Ureter (tissue), 1 donor: ENCODE results near the gene DNAJB11. TPM values are rescaled to one million over a fixed set of nuclear protein-coding genes. Genes with fewer than 3 reads are reported as not detected.

Experiments
- DNase-seq: peaks from one replicate; pipeline ENCODE4 v3.0.0-alpha.2; 2020; ENCODE audit warnings: low spot score
- total RNA-seq: library from RNA; stranded (reverse); gene quantifications from one replicate; pipeline ENCODE4 v1.2.4, GENCODE V29; 2023
- donor health status: DM: yes; HTN: yes; CAD: no.

Gene DNAJB11
- total RNA-seq, 1 donor from 2014 or later: 30.0 TPM

DNA sequence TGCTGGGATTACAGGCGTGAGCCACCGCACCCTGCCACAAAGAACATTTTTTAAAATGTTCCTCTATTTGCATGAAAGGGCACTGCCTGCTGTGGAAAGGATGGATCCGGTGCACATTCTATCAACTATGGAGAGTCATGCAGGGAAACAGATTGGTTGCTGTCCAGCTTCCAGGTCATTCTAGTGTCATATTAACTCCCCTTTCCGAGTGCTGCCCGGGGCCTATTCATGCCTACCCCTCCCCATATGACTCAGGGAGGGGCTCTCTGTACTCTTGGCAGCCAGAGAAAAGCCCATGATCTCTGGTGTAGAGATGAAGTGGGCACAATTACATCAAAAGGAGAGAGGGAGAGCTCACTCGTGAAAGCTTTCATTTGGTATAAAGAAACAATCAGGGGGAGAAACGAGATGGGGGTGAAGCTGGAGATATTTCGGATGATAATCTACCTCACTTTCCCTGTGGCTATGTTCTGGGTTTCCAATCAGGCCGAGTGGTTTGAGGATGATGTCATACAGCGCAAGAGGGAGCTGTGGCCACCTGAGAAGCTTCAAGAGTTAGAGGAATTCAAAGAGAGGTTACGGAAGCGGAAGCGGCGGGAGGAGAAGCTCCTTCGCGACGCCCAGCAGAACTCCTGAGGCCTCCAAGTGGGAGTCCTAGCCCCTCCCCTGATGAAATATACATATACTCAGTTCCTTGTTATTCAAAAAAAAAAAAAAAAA is 26.2 kb downstream of the DNAJB11 start:
- no peak for DNase-seq

DNA sequence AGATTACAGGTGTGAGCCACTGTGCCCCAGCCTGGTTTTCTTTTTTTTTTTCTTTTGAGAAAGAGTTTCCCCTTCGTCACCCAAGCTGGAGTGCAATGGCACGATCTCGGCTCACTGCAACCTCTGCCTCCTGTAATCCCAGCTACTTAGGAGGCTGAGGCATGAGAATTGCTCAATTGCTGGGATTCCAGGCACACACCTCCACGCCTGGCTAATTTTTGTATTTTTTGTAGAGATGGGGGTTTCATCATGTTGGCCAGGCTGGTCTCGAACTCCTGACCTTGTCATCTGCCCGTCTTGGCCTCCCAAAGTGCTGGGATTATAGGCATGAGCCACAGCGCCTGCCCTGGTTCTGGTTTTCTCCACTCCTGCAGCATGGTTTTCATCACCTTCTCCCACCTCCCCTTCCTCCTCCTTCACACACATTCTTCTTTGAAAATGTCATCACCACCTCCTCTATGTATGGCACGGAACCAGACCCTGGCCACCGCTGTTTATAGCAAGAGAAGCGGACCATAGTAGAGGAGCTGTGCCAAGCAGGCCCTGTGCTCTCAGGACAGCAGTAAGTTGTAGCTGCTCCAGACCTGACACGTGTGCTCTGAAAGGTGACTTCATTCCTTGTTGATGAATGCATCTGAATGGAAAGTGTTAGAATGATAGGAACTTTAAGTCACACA is 27.7 kb downstream of the DNAJB11 start:
- DNase-seq: no peak

DNA sequence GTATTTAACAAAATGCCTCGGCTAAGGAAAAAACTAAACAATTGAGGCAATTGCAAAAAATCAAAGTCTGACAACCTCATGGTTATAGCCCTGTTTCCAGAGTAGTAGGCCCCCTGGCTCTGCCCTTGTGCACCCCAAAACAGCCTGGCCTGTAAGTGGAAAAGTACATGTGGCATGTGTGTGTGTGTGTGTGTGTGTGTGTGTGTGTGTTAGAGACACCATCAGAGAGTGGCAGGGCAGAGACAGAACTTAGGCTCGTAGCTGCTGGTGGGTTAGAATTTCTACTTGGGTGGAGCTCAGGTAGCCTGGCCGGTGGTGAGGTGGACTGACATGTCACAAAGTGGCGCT is 28.2 kb downstream of the DNAJB11 start:
- DNase-seq: no peak

DNA sequence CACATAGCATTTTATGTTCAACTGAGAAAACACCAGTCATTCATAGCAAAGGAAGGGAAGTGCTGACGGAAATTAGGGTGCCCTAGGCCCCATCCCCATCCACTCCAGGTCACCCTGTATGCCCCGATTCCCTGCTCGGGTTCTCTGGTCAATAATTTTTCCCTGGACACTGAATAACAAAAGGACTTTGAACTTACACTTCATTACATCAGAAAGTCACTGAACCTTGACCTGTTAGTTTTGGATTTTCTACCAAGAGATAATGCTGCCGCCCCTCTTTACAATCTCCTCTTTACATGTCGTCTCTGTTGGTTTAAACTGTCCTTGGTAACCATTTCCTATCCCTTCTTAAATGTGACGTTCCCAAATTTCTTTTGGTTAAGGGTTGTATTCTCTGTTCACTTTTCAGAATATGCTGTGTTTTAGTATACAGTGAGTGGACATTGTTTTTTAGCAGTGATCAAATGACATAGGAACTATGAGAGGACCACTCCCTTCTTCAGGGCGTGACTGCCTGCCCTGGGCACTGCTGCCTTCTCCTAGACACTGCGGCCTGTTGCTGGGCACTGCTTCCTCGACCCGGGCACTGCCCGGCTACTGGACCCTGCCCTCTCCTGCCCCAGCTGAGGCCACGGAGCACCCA is 28.7 kb downstream of the DNAJB11 start:
- DNase-seq: no peak

GRCh38 chr3:186599785-186600166 is 29.3 kb downstream of the DNAJB11 start:
- no peak for DNase-seq

DNA sequence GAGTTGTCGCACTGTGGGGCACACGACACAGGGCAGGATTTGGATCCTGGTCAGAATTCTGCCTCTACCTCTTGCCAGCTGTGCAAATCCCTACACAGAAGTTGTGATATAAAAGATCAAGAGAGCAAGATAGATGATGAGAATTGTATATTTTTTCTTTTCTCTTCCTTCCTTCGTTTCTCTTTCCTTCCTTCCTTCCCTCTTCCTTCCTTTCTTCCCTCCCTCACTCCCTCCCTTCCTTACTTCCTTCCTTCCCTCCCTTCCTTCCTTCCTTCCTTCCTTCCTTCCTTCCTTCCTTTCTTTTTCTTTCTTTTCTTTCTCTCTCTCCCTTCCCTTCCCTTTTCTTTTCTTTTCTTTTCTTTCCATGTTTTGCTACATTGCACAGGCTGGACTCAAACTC is 30.4 kb downstream of the DNAJB11 start:
- DNase-seq: no peak

- DNase-seq: no peak
Observed at GRCh38 chr3:186603159-186603558, 32.6 kb downstream of the DNAJB11 start.

DNA sequence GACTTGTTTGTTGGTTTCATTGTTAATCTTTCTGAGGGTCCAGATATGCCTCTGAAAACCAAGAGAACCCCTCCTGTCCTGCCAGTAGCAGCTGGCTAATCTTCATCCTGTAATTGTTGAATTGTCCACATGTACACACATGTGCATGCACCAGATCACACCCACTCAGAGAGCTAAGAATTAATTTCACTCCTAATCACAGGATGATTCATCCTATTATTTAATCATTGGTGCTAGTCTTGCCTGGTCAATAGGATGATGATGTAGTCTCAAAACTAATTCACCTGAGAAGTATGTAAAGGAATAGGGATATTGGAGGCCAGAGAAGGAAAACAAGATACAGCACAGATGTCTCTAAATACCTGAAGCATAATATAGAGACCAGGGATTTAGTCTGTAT is 34.6 kb downstream of the DNAJB11 start:
- DNase-seq: no peak

DNA sequence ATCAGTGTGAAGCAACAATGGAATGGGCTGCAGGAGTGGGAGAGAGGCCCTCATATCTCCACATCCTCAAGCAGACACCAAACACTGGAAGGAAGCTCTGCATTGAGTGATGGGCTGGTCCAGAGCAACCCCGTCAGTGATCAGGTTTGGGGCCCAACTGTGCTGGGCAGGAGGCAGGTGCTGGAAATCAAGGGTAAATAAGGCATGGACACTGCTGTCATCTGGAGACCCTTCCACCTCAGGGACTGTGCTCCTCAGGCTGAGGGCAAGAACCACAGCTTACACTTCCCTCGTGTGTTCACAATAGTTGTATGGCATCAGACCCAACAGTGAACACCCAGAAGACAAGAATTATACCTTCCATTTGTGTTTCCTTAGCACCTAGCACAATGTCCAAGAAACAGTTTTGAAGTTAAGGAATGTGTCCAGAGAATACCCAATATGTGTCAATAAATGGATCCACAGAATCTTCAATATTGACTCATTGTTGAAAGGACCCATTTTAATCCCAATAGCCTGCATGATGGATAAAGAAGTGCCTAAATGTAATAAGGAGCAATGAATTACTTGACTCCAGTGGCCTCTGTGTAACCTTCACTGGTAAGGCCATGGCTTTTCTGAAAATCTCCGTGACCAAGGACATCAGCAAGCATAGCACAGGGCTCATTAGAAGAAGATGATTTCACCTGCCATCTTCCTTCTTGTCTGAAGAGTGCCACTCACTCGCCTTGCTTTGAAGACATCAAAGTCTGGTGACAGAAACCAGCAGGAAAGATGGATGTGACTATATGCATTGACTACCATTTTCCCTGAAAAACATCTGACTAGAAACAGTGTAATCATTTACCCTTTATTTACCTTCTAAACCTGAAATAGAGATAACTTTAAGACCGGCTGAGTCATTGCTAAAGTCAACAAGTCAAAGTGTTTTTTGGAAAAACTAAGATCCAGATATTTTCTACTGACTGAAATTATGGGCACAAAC is 35.3 kb downstream of the DNAJB11 start:
- DNase-seq: no peak

- no peak for DNase-seq
Observed at GRCh38 chr3:186608624-186609215, 38.2 kb downstream of the DNAJB11 start.

DNA sequence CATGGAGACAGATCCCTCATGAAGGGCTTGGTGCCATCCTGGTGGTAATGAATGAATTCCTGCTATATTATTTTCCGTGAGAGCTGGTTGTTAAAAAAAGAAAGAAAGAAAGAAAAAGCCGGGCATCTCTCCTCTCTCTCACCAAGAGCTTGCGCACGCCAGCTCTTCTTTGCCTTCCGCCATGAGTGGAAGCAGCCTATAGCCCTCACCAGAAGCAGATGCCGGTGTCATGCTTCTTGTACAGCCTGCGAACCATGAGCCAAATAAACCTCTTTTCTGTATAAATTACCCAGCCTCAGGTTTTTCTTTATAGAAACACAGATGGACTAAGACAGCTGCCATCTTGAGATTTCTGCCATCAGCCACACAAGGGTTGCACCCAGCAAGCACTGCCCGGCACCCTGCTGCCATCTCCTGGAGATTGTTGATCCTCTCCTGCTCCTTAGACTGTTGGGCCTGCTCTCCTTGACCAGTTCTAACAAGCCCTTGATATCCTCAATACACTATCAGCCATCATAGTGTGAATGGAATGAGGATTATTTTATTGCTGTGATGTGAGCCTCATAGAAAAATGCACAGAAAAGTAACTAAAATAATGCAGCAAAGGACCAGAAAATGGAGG is 38.8 kb downstream of the DNAJB11 start:
- DNase-seq: no peak

GRCh38 chr3:186612065-186612464 is 41.5 kb downstream of the DNAJB11 start:
- no peak for DNase-seq

GRCh38 chr3:186612721-186613636 is 42.5 kb downstream of the DNAJB11 start, which contains the start of gene AHSG:
Gene AHSG, plus strand, starts transcription at chr3:186613060. Its CDS starts 82 bp downstream, at chr3:186613142.
- DNase-seq: no peak

GRCh38 chr3:186613637-186614265 is 43.2 kb downstream of the DNAJB11 start:
- no peak for DNase-seq

DNA sequence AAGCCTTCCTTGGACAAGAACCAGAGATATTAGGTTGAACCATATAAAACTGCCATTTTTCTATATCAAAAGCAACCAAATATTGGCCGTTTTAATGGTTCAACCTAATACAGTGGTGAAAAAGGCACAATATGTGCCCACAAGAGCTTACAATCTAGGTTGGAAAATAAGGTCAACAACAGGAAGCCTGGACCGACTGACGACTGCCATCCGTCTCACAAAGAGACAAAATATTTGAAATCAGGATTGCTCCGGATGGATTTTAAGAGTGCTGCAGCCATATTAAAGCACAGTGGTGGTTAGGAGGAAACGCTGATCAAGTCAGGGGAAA is 43.7 kb downstream of the DNAJB11 start:
- no peak for DNase-seq

GRCh38 chr3:186614597-186615483 is 44.3 kb downstream of the DNAJB11 start:
- DNase-seq: peak; percentile 84

DNA sequence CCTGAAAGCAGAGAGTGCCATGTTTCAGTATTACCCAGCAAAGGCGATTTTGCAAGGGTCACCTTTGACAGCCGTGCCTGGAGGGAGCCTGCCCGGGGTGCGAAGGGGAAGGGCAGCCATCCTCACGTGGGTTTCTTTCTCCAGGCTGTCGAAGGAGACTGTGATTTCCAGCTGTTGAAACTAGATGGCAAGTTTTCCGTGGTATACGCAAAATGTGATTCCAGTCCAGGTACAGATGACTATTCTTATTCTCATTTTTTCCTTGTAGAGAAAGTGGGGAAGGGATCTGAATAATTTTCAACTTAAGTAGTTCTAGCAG is 45.7 kb downstream of the DNAJB11 start:
- DNase-seq: no peak

DNA sequence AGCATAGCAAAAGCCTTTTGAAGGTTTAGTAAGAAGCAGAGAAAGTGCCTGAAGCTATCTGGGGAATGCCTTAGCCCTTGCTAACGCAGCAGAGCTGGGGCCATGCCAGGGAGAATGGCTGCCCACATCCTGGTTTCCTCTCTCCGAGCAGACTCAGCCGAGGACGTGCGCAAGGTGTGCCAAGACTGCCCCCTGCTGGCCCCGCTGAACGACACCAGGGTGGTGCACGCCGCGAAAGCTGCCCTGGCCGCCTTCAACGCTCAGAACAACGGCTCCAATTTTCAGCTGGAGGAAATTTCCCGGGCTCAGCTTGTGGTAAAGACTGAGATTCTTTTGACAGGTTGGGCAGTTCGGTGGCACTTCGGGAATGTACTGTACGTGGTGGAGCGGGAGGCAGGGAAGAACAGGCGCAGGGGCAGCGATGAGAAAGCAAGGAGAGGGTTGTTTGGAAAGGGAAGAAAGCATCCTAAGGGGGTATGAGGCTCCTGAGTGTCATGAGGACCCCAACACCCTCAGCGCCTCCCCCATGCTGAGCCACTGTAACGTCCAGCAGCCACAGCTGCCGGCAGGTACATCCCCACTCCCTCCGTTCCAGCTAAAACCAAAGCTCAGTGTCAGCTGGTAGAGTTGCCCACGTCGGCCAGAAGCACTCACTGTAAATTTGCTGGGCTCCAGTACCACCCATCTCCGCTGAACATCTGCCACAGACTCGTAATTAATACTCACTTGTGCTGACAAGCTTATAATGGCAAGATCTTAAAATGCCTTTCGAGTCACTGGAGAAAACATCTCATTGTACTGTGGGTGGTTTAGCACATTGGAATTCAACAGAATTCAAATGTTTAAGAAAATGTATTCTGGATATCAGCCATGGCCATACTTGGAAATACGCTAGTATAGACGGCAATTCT is 46.8 kb downstream of the DNAJB11 start:
- peak; percentile 88 for DNase-seq
